BJ (cell line): ENCODE measurements around the gene ZNF497. TPM values are rescaled to one million over a fixed set of nuclear protein-coding genes. Genes with fewer than 3 reads are reported as not detected.

Source experiments
- CTCF ChIA-PET: fragments of 350-600 bp; formaldehyde crosslinking; extraction: SDS; loops from one replicate; lab custom pipeline; 2021; ENCODE audit warnings: antibody characterized with exemption, inconsistent platforms; lab: Yijun Ruan, JAX
- POLR2A ChIA-PET: fragments of 300-600 bp; sonication (Branson Sonifier 250); formaldehyde crosslinking; extraction: SDS; loops from one replicate; lab custom pipeline; 2021; ENCODE audit warnings: antibody characterized with exemption; lab: Charles Lee
- DNase-seq: peaks from one replicate; pipeline ENCODE4 v3.0.0-alpha.2; 2011; ENCODE audit warnings: low read depth
- H3K27me3 ChIP-seq: 2 replicates; pipeline ENCODE4 v1.6.0; 2011; ENCODE audit warnings: low read length; ENCODE audit not compliant: control insufficient read depth, insufficient read depth
- H3K36me3 ChIP-seq: 2 replicates; pipeline ENCODE4 v1.5.1; 2011; ENCODE audit warnings: low read length; ENCODE audit not compliant: control insufficient read depth, insufficient read depth
- H3K4me3 ChIP-seq: 2 replicates; pipeline ENCODE4 v1.5.1; 2011; ENCODE audit warnings: low read depth, mild to moderate bottlenecking, control low read depth, low read length
- polyA plus RNA-seq: library from polyadenylated mRNA; depleted of rRNA; stranded (reverse); fragments of >200 nt; gene quantifications from 2 replicates; pipeline ENCODE4 v1.2.3, GENCODE V29; 2011
- TF ChIP-seq, protein P1 (sequence below): IDR thresholded peaks from 2 replicates; pipeline ENCODE4 v1.5.1; 2011; ENCODE audit warnings: low read depth, mild to moderate bottlenecking, control low read depth, inconsistent platforms, low read length, moderate library complexity; ENCODE audit not compliant: insufficient read depth

Gene ZNF497
- polyA plus RNA-seq, 1 experiment = 0.20 TPM

DNA sequence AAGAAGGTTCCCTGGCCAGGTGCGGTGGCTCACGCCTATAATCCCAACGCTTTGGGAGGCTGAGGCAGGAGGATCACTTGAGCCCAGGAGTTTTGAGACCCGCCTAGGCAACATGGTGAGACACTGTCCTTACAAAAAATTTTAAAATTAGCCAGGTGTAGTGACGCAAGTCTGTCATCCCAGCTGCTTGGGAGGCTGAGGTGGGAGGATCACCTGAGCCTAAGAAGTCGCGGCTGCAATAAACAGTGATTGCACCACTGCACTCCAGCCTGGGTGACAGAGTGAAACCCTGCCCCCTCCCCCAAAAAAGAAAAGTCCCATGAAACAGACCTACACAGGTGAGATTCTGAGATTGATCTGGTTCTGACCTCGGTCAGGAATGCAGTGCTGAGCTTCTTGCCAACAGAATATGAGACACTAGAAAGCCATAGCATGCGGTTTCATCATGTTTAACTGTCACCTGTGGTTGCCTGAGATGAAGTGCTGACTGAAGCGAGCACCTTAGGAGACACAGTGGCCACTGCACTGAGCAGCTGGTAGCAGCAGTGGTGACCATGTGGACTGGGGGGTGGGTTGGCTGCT is 7.2 kb downstream of the ZNF497 start:
- H3K36me3 ChIP-seq = peaks cover 14% of the 10 kb centered on the region
- CTCF ChIA-PET = interaction anchor here (1.3 kb wide), 1 partner anchor 16 kb away, joined by 4 read pairs; no protein-coding TSS in a partner anchor

DNA sequence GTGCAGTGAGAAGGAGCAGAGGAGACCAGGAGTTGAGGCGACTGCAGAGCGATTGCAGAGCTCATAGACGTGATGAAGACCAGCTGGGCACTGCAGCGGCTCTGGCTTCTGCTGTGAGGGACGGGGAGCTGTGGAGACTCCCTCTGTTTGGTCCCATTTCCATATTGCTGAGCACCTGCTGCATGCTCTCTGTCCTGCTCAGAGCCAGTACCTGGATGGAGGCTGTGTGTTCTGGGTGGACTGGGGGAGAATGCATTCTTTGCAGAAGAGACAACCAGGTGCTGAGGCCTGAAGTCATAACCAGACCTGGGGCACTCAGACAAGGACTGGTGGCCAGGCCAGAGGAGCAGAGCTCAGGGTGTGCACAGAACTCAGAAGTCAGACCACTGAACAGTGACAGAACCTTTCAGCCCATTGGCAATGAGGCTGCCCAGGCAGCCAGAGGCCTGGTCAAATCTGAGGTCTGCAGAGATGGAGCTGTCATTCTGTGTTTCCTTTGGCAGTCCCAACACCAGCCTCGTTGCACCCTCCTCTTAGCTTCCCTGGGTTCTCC is 8.0 kb downstream of the ZNF497 start:
- TF ChIP-seq, protein P1, sequence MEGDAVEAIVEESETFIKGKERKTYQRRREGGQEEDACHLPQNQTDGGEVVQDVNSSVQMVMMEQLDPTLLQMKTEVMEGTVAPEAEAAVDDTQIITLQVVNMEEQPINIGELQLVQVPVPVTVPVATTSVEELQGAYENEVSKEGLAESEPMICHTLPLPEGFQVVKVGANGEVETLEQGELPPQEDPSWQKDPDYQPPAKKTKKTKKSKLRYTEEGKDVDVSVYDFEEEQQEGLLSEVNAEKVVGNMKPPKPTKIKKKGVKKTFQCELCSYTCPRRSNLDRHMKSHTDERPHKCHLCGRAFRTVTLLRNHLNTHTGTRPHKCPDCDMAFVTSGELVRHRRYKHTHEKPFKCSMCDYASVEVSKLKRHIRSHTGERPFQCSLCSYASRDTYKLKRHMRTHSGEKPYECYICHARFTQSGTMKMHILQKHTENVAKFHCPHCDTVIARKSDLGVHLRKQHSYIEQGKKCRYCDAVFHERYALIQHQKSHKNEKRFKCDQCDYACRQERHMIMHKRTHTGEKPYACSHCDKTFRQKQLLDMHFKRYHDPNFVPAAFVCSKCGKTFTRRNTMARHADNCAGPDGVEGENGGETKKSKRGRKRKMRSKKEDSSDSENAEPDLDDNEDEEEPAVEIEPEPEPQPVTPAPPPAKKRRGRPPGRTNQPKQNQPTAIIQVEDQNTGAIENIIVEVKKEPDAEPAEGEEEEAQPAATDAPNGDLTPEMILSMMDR = no peak
- POLR2A ChIA-PET = no interaction called here
- CTCF ChIA-PET = interaction anchor here (1.3 kb wide), 1 partner anchor 15 kb away, joined by 4 read pairs; no protein-coding TSS in a partner anchor

More for the DNA sequence above, 7.2 kb downstream of the ZNF497 start:
- Histone ChIP-seq H3K27me3 (no peaks in the 10 kb centered on the region; the same call in 1 of the 2 replicates), H3K4me3 (no peak overlapping the region)
- DNase-seq = no peak
- POLR2A ChIA-PET = no interaction called here
- TF ChIP-seq, protein P1 = no peak

DNA sequence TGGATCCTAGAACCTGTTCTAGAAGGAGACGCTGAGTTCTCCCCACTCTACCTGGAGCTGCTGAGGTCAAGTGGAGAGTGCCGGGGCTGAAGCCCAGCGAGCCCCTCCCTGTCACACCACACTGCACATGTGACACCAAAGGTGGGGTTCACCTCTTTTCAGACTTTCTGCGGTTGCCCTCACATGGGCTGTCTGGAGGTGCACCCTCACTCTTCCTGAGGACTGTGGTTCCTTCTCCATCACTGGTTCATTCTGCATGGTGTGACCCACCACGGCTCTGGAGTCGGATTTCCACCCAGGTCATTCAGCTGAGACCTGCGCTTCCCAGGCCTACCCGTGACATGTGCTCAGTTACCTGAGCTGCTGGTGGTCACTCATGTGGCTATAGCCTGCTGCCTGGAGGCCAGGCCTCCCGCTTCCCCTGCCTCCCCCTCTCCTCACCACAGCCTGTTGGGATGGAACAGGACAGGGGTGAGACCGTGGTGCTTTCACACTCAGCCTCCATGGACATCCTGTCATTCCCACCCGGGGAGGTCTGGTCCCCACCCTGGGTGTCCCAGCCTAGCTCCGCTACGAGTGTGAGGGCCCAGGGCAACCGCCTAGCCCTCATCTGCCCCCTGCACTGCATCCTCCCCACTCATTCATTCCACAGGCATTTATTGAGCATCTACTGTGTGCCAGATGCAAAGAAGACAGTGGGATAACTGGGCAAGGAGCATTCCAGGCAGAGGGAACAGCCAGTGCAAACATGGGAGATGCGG is 8.7 kb downstream of the ZNF497 start:
- no peak for DNase-seq
- TF ChIP-seq, protein P1 = no peak
- Histone ChIP-seq H3K36me3 (peaks cover 14% of the 10 kb centered on the region), H3K27me3 (no peaks in the 10 kb centered on the region; the same call in 1 of the 2 replicates), H3K4me3 (no peak overlapping the region)
- CTCF ChIA-PET = no interaction called here
- POLR2A ChIA-PET = no interaction called here

More for the DNA sequence above, 8.0 kb downstream of the ZNF497 start:
- DNase-seq = no peak
- Histone ChIP-seq H3K36me3 (peaks cover 14% of the 10 kb centered on the region), H3K27me3 (no peaks in the 10 kb centered on the region; the same call in 1 of the 2 replicates), H3K4me3 (no peak overlapping the region)

DNA sequence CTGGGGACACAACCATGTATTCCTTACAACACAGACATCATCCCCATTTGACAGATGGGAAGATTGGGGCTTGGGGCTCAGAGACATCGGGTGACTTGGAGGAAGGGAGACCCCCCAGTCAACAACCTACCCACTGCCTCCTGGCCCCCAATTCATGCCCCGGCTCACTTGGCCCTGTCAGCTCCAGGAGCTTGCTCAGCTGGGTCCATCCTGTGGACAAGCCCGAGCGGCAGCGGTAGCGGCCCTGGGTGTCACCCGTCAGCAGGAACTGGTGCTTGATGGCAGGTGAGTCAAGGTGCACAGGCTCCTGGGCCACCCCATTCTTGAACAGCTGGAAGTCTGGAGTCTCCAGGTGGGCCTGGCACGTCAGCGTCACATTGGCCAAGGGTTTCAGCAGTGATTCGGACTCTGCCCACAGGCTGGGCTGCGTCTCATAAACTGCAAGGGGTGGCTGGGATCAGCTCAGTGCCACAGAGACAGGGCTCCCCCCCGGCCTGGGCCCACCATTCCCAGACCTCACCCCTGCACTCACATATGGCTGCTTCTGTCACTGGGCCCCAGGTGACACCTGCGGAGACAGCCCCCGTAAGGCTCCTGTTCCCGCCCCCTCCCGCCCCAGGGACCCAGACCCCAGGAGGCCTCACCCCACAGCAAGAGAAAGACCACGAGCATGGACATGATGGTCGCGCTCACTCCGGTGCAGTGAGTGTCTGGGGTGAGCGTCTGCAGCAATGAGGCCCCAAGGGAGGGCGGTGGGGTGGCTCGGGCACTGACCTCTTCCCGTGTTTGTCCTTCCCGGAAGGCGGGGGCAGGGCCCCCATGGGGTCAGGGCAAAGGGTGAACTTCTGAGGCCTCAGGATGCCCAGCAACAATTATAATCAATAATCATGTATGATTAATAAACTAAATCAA is 9.5 kb downstream of the ZNF497 start, which contains the start of gene A1BG:
TSS of gene A1BG (minus strand) at position 733 of the 912 bp plus-strand sequence. CDS start at position 678, 55 bp downstream.
- no peak for DNase-seq
- no peaks in the 10 kb centered on the region; the same call in 1 of the 2 replicates for H3K27me3 ChIP-seq
- peaks cover 14% of the 10 kb centered on the region for H3K36me3 ChIP-seq
- no peak within 1 kb of the TSS for H3K4me3 ChIP-seq
- TF ChIP-seq, protein P1 = no peak
- CTCF ChIA-PET = no interaction called here
- POLR2A ChIA-PET = no interaction called here
